B cell (primary cell): ENCODE data around the gene C14orf180. TPM values are rescaled to one million over a fixed set of nuclear protein-coding genes. Genes with fewer than 3 reads are reported as not detected.

Experiments used
- ATAC-seq: fragments of 200-7000 bp; cut with Tn5 transposase; one replicate; pipeline ENCODE4 v1.10.0; 2021; ENCODE audit warnings: low read depth, mild to moderate bottlenecking, moderate number of reproducible peaks, moderate library complexity
- CTCF ChIA-PET: fragments of 350-600 bp; sonication (Branson Sonifier 250); formaldehyde crosslinking; loops from one replicate; lab custom pipeline; 2021; ENCODE audit warnings: antibody characterized with exemption, inconsistent platforms; lab: Charles Lee
- POLR2A ChIA-PET: fragments of 350-600 bp; sonication (Branson Sonifier 250); formaldehyde crosslinking; loops from one replicate; lab custom pipeline; 2021; ENCODE audit warnings: antibody characterized with exemption; lab: Charles Lee
- DNase-seq: peaks from one replicate; pipeline ENCODE4 v3.0.0; 2013
- H2AFZ ChIP-seq: 2 replicates; pipeline ENCODE4 v1.6.1; 2012; ENCODE audit warnings: mild to moderate bottlenecking, low read depth, low read length; ENCODE audit not compliant: insufficient read depth, poor library complexity, severe bottlenecking
- H3K27ac ChIP-seq, 2 donors: 1 replicate in 1 of 2; 2 replicates in 1 of 2; pipeline ENCODE4 v1.5.1; 2012 to 2013; ENCODE audit warnings: low read length in 2 of 2, mild to moderate bottlenecking in 2 of 2, moderate library complexity in 1 of 2
- H3K27me3 ChIP-seq, 4 experiments: fragments of 200-600 bp in 1 of 4; sonication (generic) in 1 of 4; replicated peaks in 1 of 4; 1 replicate in 2 of 4; 2 replicates in 2 of 4; pipeline versions ENCODE4 v1.6.1 to v1.7.0; 2013 to 2016; ENCODE audit warnings: low read length in 3 of 4, mild to moderate bottlenecking in 2 of 4, mixed read lengths in 1 of 4, moderate library complexity in 1 of 4; ENCODE audit not compliant: insufficient read depth in 4 of 4, control insufficient read depth in 3 of 4; ENCODE audit errors: control extremely low read depth in 1 of 4
- H3K36me3 ChIP-seq, 2 experiments: replicated peaks in 1 of 2; 1 replicate in 1 of 2; 2 replicates in 1 of 2; pipeline versions ENCODE4 v1.6.1 to v1.7.1; 2013; ENCODE audit warnings: low read length in 1 of 2; ENCODE audit not compliant: insufficient read depth in 2 of 2, control insufficient read depth in 1 of 2; ENCODE audit errors: control extremely low read depth in 1 of 2, extremely low read depth in 1 of 2
- H3K4me1 ChIP-seq, 2 donors: fragments of 200-600 bp in 1 of 2; sonication (generic) in 1 of 2; 1 replicate in 1 of 2; 2 replicates in 1 of 2; pipeline versions ENCODE4 v1.5.1 to v1.6.1; 2013 to 2017; ENCODE audit warnings: low read length in 2 of 2; ENCODE audit not compliant: control insufficient read depth in 2 of 2, insufficient read depth in 2 of 2
- H3K4me2 ChIP-seq: replicated peaks from 2 replicates; pipeline ENCODE3; 2012; ENCODE audit warnings: mild to moderate bottlenecking, low read depth, low read length; ENCODE audit not compliant: poor library complexity, severe bottlenecking
- H3K4me3 ChIP-seq, 5 experiments: fragments of 200-600 bp in 1 of 5; sonication (generic) in 1 of 5; 1 replicate in 3 of 5; 2 replicates in 2 of 5; pipeline versions ENCODE4 v1.5.1 to v1.7.0; 2011 to 2016; ENCODE audit warnings: low read length in 4 of 5, mild to moderate bottlenecking in 4 of 5, low read depth in 2 of 5, control low read depth in 1 of 5, moderate library complexity in 1 of 5; ENCODE audit not compliant: insufficient read depth in 1 of 5; ENCODE audit errors: control extremely low read depth in 1 of 5, extremely low read depth in 1 of 5
- H3K79me2 ChIP-seq: fragments of 200-600 bp; sonication (generic); one replicate; pipeline ENCODE4 v1.6.0; 2016; ENCODE audit warnings: low read length; ENCODE audit not compliant: control insufficient read depth, insufficient read depth
- H3K9ac ChIP-seq: fragments of 200-600 bp; sonication (generic); 2 replicates; pipeline ENCODE4 v1.6.1; 2017; ENCODE audit warnings: mild to moderate bottlenecking, low read length, moderate library complexity
- H3K9me3 ChIP-seq, 3 donors: one replicate each; pipeline versions ENCODE4 v1.6.1 to v1.7.1; 2013; ENCODE audit warnings: low read length in 2 of 3; ENCODE audit not compliant: control insufficient read depth in 2 of 3, insufficient read depth in 1 of 3; ENCODE audit errors: control extremely low read depth in 1 of 3
- H4K20me1 ChIP-seq: 2 replicates; pipeline ENCODE4 v1.6.0; 2012; ENCODE audit warnings: mild to moderate bottlenecking, low read length; ENCODE audit not compliant: insufficient read depth, control insufficient read depth, poor library complexity, severe bottlenecking
- H3K27ac Mint-ChIP-seq: one replicate; pipeline ENCODE4 v1.8.0; 2021; ENCODE audit warnings: mixed read lengths
- H3K27me3 Mint-ChIP-seq: one replicate; pipeline ENCODE4 v1.8.0; 2021; ENCODE audit warnings: mixed read lengths
- H3K4me1 Mint-ChIP-seq: one replicate; pipeline ENCODE4 v1.8.0; 2021; ENCODE audit warnings: mixed read lengths
- H3K4me3 Mint-ChIP-seq: one replicate; pipeline ENCODE4 v1.8.0; 2021; ENCODE audit warnings: mixed read lengths
- H3K9me3 Mint-ChIP-seq: one replicate; pipeline ENCODE4 v1.8.0; 2022; ENCODE audit warnings: mixed read lengths; ENCODE audit not compliant: insufficient read depth
- CTCF ChIP-seq: fragments of 200-600 bp; IDR thresholded peaks from one replicate; pipeline ENCODE4 v1.8.0; 2022; ENCODE audit warnings: antibody characterized with exemption, mild to moderate bottlenecking
- EZH2 ChIP-seq: IDR thresholded peaks from 2 replicates; pipeline ENCODE4 v1.6.1; 2012; ENCODE audit warnings: borderline replicate concordance, low read depth, mild to moderate bottlenecking, moderate library complexity, low read length; ENCODE audit not compliant: insufficient read depth, poor library complexity, severe bottlenecking
- WGBS: methylation state at CpG from one replicate; pipeline ENCODE4 v1.1.5; 2013; ENCODE audit warnings: missing lambda C conversion rate; ENCODE audit not compliant: insufficient coverage; 5-methylcytosine and 5-hydroxymethylcytosine counted together
- intact Hi-C: fragments of 100-400 bp; cut with micrococcal nuclease; formaldehyde crosslinking; loops from one replicate; pipeline ENCODE4 v1.10.0; 2022
- polyA plus RNA-seq: library from polyadenylated mRNA; depleted of rRNA; stranded (reverse); fragments of >200 nt; gene quantifications from 2 replicates; pipeline ENCODE4 v1.2.3, GENCODE V29; 2012
- total RNA-seq, 2 donors: library from RNA; stranded (reverse); fragments of 120-200 nt in 1 of 2; gene quantifications; 1 replicate in 1 of 2; 2 replicates in 1 of 2; pipeline versions ENCODE4 v1.2.3 to v1.2.4, GENCODE V29; 2013 to 2022

C14orf180 gene
- total and polyA plus RNA-seq, 2 donors (not counting 1 experiment from before 2014, with no cell fraction given) = not detected

- no peak overlapping the region for H3K4me3 Mint-ChIP-seq
- CTCF ChIA-PET = interaction anchor here (0.8 kb wide), 1 partner anchor 11 kb away, joined by 3 read pairs; no protein-coding TSS in a partner anchor
- no peak overlapping the region for H3K4me2 ChIP-seq
- no peaks in the 10 kb centered on the region for H3K36me3 ChIP-seq
- DNase-seq (no peak), ATAC-seq (no peak)
- TF ChIP-seq EZH2 (no peak), CTCF (no peak)
- H3K4me3 ChIP-seq = no peak overlapping the region
- H2AFZ ChIP-seq = no peak overlapping the region
- H3K9me3 ChIP-seq = peaks cover 0 to 9% (median 0%) of the 10 kb centered on the region in 3 donors
- peaks cover 13% of the 10 kb centered on the region for H3K27me3 Mint-ChIP-seq
- intact Hi-C loops = no loop called here
- POLR2A ChIA-PET = no interaction called here
- H3K27ac ChIP-seq = no peak overlapping the region
- peaks cover 0 to 3% (median 0%) of the 10 kb centered on the region in 4 experiments for H3K27me3 ChIP-seq
- H3K27ac Mint-ChIP-seq = no peak overlapping the region
- no peaks in the 10 kb centered on the region for H4K20me1 ChIP-seq
- H3K4me1 ChIP-seq = no peaks in the 10 kb centered on the region
- H3K9me3 Mint-ChIP-seq = peaks cover 2% of the 10 kb centered on the region
- 80% methylated on average over 27 of the region's 30 CpGs for WGBS
- H3K79me2 ChIP-seq = no peaks in the 10 kb centered on the region
- no peaks in the 10 kb centered on the region for H3K4me1 Mint-ChIP-seq
- no peak overlapping the region for H3K9ac ChIP-seq
Observed at GRCh38 chr14:104553166-104554087, 26.1 kb upstream of the C14orf180 start.

- WGBS = 83% methylated on average over 11 of the region's 12 CpGs
- TF ChIP-seq EZH2 = no peak
- no peak for TF ChIP-seq CTCF
Observed at GRCh38 chr14:104554088-104554607, 25.4 kb upstream of the C14orf180 start.

More at GRCh38 chr14:104554088-104554607, 25.4 kb upstream of the C14orf180 start:
- DNase-seq (no peak), ATAC-seq (no peak)
- POLR2A ChIA-PET = no interaction called here
- peaks cover 2% of the 10 kb centered on the region for H3K9me3 Mint-ChIP-seq
- H3K4me1 Mint-ChIP-seq = no peaks in the 10 kb centered on the region
- Histone ChIP-seq H3K36me3 (no peaks in the 10 kb centered on the region), H3K79me2 (no peaks in the 10 kb centered on the region), H3K4me1 (no peaks in the 10 kb centered on the region), H3K27me3 (peaks cover 0 to 3% (median 0%) of the 10 kb centered on the region in 4 experiments), H2AFZ (no peak overlapping the region), H3K9ac (no peak overlapping the region), H3K4me3 (no peak overlapping the region), H3K27ac (no peak overlapping the region), H4K20me1 (no peaks in the 10 kb centered on the region), H3K4me2 (no peak overlapping the region), H3K9me3 (peaks cover 0 to 9% (median 0%) of the 10 kb centered on the region in 3 donors)
- no peak overlapping the region for H3K27ac Mint-ChIP-seq
- CTCF ChIA-PET = interaction anchor here (1.6 kb wide), 1 partner anchor 10 kb away, joined by 4 read pairs; no protein-coding TSS in a partner anchor
- no peak overlapping the region for H3K4me3 Mint-ChIP-seq
- H3K27me3 Mint-ChIP-seq = peaks cover 13% of the 10 kb centered on the region
- intact Hi-C loops = no loop called here
